Vagina (tissue), 2 donors: ENCODE results near the gene ARID5B.

Experiments
- POLR2AphosphoS5 ChIP-seq, 2 donors: sonication (generic); formaldehyde crosslinking; IDR thresholded peaks; one replicate each; pipeline ENCODE4 v1.9.0; 2017; ENCODE audit warnings: antibody characterized with exemption in 2 of 2, mild to moderate bottlenecking in 2 of 2, low read depth in 1 of 2; ENCODE audit not compliant: insufficient read depth in 1 of 2
- TF ChIP-seq, protein P1 (sequence below), 3 experiments: fragments of 450-650 bp in 2 of 3; fragments of 200-600 bp in 1 of 3; sonication (generic) in 1 of 3; IDR thresholded peaks; one replicate each; pipeline ENCODE4 v1.5.1; 2017 to 2019; ENCODE audit warnings: antibody characterized with exemption in 3 of 3, mild to moderate bottlenecking in 2 of 3, moderate library complexity in 2 of 3

DNA sequence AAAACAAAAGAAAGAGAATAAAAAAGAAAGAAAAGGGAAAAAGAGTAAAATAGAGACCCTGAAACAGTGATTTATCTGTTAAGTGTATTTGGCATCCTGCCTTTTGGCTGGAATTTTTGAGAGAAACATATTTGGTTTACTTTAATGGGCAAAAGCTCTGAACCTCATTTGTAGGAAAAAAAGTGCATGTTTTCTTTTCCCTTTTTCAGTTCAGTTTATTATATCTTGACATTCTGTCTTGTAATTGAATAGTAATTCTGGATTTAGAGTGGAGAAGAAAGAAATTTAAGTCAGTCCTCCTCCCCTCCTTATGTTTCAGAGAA lies 69.5 kb downstream of the ARID5B start:
- TF ChIP-seq, protein P1, sequence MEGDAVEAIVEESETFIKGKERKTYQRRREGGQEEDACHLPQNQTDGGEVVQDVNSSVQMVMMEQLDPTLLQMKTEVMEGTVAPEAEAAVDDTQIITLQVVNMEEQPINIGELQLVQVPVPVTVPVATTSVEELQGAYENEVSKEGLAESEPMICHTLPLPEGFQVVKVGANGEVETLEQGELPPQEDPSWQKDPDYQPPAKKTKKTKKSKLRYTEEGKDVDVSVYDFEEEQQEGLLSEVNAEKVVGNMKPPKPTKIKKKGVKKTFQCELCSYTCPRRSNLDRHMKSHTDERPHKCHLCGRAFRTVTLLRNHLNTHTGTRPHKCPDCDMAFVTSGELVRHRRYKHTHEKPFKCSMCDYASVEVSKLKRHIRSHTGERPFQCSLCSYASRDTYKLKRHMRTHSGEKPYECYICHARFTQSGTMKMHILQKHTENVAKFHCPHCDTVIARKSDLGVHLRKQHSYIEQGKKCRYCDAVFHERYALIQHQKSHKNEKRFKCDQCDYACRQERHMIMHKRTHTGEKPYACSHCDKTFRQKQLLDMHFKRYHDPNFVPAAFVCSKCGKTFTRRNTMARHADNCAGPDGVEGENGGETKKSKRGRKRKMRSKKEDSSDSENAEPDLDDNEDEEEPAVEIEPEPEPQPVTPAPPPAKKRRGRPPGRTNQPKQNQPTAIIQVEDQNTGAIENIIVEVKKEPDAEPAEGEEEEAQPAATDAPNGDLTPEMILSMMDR (IDR thresholded peaks at IDR 0.05) = no peak
- no peak for TF ChIP-seq POLR2AphosphoS5 (IDR thresholded peaks at IDR 0.05; ENCODE audit: insufficient read depth in 1 of 2, low read depth in 1 of 2)
